ENCODE results near the gene ISG15. TPM values are rescaled to one million over a fixed set of nuclear protein-coding genes. Genes with fewer than 3 reads are reported as not detected.

The ISG15 gene
- 14.5 and 42.5 TPM in 2 replicates for total RNA-seq

GRCh38 chr1:1013105-1013921 lies at the start of gene ISG15:
TSS of gene ISG15 (plus strand) at chr1:1013497. CDS start at chr1:1013574, 77 bp downstream.

GRCh38 chr1:966135-966703 lies 47.1 kb upstream of the ISG15 start, which contains the start of gene PLEKHN1:
TSS of gene PLEKHN1 (plus strand) at chr1:966482. CDS start at chr1:966532, 50 bp downstream.

GRCh38 chr1:981955-982558 lies 31.2 kb upstream of the ISG15 start, which contains the start of gene PERM1:
TSS of gene PERM1 (minus strand) at chr1:982093. CDS start at chr1:981029, 1,064 bp downstream.

GRCh38 chr1:999725-1000356 lies 13.5 kb upstream of the ISG15 start, which contains the start of gene HES4:
TSS of gene HES4 (minus strand) at chr1:1000097. CDS start at chr1:999973, 124 bp downstream.

GRCh38 chr1:1020000-1020404 lies 6.7 kb downstream of the ISG15 start, which contains the start of gene AGRN:
TSS of gene AGRN (plus strand) at chr1:1020120. CDS start at chr1:1020173, 53 bp downstream.

Small RNAs within 50 kb of the gene (small RNA-seq; reads per million reads assigned to genes)
- gene AL645608.3, result not detected

Other genes starting within 250 kb of the ISG15 start
- under 0.01 and 0.54 TPM in 2 replicates for gene SAMD11, start 89.6 kb upstream of the ISG15 start, total RNA-seq
- gene NOC2L, start 54.2 kb upstream of the ISG15 start, total RNA-seq, result 38.5 and 77.4 TPM in 2 replicates
- 7.0 and 8.6 TPM in 2 replicates for gene KLHL17, start 52.9 kb upstream of the ISG15 start, total RNA-seq
- gene PLEKHN1, start 47.0 kb upstream of the ISG15 start, total RNA-seq, result 4.3 and 5.4 TPM in 2 replicates
- gene PERM1, start 31.4 kb upstream of the ISG15 start, total RNA-seq, result 0.39 TPM in 1 of 2 replicates, not detected in the other
- gene HES4, start 13.4 kb upstream of the ISG15 start, total RNA-seq, result 3.9 and 8.8 TPM in 2 replicates
- gene AGRN, start 6.6 kb downstream of the ISG15 start, total RNA-seq, result 149 and 219 TPM in 2 replicates
- 2.3 TPM in 1 of 2 replicates, not detected in the other for gene RNF223, start 60.8 kb downstream of the ISG15 start, total RNA-seq
- gene C1orf159, start 102.6 kb downstream of the ISG15 start, total RNA-seq, result 11.8 and 16.3 TPM in 2 replicates
- gene TTLL10, start 160.4 kb downstream of the ISG15 start, total RNA-seq, result not detected in 2 replicates
- not detected in 2 replicates for gene TNFRSF18, start 193.1 kb downstream of the ISG15 start, total RNA-seq
- not detected in 2 replicates for gene TNFRSF4, start 200.7 kb downstream of the ISG15 start, total RNA-seq
- 117 and 120 TPM in 2 replicates for gene SDF4, start 218.5 kb downstream of the ISG15 start, total RNA-seq
- gene B3GALT6, start 218.7 kb downstream of the ISG15 start, total RNA-seq, result 21.4 and 25.5 TPM in 2 replicates
- 0.79 and 1.7 TPM in 2 replicates for gene C1QTNF12, start 233.2 kb downstream of the ISG15 start, total RNA-seq

Measured in placental epithelial cell (primary cell).